8988T (cell line): ENCODE results near the gene TPRG1.
"Not testable (repeated sequence)": the region's sequence is repeated elsewhere in the genome, so short reads cannot be mapped to it uniquely, and the experiment has no call there.

Experiments used
- DNase-seq: peaks from one replicate; pipeline ENCODE4 v3.0.0; 2011

TPRG1 gene

DNA sequence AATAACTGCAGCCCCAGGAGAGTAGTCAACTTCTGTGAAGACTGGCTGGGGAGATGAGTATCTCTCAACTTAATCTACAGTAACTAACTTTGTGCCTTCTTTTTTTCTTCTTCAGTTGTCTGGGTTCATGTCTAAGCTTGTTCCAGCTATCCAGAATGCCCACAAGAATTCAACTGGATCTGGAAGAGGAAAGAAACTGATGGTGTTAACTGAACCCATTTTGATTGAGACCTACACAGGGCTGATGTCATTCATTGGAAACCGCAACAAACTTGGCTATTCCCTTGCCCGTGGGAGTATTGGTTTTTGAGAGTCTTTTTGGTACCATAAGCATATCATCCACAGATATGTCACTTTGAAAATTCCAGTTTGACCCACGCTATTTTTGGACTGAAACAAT is 148.7 kb downstream of the TPRG1 start:
- DNase-seq: no peak

DNA sequence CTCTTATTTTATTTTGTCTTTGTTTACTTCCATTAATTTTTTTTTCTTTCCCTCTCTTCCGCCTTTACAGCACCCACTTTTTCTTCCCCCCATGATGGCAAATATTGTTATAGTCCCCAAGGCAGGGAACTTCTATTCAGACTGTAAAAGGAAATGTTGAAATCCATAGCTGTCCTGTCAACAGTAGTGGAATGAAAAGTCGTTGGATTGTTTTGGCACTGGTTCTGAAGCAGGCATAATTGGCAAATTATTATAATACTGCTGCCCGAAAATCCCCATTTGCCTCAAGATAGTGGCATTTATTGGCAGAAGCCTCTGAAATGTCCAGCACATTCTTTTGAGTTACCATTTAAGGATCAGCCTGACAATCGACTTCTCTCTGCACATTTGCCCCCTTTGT is 150.6 kb downstream of the TPRG1 start:
- DNase-seq: no peak

DNA sequence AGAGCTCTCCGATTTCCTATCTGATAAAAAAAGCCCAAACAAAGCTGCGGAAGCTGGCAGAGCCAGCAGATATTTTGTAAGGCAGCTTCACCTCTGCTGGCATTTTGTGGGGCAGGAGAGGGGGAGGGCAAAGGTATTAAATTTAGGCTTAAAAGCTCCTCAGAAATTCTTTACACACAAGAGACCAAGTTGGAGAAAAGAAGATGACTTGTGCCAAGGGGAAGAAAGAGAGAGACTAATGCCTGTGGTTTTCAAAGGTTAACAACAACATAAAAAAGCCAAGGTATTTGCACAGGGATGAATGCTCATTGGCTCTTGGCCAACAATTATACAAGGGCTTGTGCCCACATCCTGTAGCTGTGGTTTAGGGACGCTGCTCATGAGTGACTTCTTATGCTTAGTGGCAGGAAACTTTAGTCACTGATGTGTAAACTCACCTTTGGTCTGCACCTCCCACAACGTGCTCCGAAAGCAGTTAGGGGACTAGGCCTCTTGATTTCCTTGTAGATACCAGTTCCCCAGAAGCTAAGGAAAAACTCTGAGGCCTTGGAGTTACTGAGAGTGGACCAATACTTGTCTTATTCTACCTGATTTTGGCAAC is 152.9 kb downstream of the TPRG1 start:
- no peak for DNase-seq

DNA sequence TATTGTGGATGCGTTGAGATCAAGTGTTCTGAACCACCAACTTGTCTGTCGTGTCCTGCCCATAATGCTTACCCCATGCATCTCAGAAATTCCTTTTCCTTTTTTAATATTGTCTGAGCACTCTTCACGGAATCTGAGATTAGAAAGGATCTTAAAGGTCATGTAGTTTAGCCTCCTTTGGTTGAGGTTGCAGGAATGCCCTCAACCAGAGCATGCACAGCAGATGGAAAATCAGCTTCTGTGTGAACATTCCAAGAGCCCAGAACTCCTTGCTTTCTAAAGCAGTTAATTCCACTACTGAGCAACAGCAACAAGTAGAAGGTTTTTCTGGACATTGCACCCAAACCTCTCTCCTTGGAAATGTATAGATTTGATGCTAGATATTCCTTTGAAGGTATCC is 153.7 kb downstream of the TPRG1 start:
- no peak for DNase-seq

DNA sequence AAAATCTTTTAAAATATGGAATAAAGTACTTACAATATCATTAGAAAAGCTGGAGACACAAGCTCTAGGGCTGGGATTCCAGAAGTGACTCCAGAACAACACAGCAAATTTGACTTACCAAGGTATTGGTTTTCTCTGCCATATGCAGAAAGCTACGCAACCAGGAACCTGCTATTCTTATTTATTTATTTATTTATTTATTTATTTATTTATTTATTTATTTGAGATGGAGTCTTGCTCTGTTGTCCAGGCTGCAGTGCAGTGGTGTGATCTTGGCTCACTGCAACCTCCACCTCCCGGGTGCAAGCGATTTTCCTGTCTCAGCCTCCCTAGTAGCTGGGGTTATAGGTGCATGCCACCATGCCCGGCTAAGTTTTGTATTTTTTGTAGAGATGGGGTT is 157.9 kb downstream of the TPRG1 start:
- DNase-seq: not testable (repeated sequence)

DNA sequence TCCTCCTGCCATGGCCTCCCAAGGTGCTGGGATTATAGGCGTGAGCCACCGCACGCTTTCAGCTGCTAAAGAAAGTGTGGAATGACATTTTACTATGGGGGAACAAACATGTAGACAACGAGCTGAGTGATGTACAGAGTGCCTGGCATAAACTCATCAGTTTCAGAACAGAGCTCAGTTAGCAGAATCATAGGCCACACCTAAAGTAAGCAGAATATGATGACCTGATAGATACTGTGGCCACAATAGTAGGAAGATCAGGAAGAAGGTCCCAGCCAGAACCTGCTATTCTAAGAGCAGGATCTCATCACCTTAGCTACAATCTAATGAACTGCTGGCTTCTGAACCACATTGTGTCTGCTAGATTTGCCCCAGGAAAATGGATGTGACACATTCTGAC is 158.3 kb downstream of the TPRG1 start:
- DNase-seq: no peak

DNA sequence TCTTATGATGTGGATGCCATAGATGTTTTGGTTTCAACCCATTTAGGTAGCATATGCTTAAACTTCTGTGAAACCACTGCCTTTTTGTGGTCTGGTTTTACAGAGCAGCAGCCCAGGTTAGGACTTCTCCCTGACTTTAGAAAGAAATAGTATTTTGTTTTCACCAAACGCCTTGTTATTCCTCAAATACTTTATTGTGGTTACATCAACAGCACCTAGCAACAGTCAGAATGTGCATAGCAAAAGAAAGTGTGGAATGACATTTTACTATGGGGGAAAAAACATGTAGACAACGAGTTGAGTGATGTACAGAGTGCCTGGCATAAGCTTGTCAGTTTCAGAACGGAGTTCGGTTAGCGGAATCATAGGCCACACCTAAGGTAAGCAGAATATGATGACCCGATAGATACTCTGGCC is 159.2 kb downstream of the TPRG1 start:
- DNase-seq: no peak

DNA sequence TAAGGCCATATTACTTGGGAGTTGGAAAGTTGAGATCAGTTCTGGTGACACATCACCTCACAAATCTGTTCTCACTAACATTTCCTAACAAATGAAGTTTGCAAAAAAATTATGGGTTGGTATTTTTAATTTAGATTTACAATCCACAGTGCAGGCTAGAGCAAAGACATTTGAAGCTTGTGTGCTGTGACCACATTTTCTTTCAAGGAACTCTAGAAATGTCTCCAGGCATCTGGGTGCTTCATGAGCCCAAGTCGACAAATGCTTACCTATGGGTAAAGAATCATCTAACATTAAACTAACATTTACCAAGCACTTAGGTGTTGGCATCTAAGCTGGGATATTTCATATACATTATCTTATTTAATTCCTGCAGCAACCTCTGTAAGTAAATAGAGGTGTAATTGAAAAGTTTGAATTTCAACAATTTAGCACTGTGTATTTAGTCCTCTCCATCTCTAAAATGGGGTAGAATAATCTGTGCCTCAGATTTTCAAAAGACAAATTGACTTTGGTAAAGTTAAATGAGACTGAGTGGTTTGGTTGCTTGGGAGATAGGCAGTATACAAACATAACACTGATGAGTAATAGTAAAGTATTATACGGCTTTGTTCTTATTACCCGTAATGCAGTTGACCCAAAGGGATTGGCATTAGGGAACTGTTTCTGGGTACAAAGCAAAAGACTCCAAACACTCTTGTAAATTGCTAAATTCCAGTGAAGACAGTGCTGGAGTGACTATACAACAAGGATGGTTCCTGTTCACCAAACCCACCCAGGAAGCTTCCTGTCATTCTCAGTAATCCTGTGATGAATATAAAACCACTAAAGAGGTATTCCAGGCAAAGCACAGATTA is 162.5 kb downstream of the TPRG1 start:
- no peak for DNase-seq

DNA sequence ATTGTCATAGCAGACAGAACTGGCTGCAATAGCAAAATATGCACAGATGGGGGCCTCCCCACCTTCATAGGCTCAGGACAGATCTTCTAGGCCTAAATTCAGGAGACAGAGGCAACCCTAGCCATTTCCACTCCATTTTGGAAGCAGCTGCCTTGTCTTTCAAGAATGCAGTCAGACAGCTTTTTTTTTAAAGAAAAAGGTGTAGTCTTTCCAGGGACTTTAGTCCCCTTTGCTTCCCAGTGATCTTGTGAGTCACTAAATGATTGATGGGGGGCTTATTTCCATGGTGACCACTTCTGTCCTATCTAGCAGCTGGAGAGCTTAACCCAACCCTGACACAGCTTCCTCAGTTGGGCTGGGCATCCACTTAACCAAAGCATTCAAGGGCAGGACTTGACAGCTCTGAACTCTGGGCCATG is 165.9 kb downstream of the TPRG1 start:
- no peak for DNase-seq

DNA sequence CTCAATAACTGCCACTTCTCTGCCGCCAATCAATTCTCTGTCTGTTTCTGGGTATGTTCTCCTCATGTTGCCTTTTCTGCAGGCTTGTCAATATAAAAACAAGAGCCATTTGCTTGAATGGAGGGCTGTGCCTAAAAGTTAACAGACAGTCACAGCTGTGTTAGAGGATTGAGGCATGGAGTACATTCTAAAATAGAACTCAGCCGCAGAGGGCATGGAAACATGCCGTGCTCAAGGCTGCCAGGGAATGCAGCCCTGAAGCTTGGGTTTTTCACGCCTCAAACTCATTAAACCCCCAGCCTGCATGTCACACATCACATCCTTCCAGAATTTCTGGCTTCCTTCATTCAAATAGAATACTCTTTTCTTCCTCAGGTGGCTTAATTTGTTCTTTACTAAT is 166.6 kb downstream of the TPRG1 start:
- DNase-seq: no peak

DNA sequence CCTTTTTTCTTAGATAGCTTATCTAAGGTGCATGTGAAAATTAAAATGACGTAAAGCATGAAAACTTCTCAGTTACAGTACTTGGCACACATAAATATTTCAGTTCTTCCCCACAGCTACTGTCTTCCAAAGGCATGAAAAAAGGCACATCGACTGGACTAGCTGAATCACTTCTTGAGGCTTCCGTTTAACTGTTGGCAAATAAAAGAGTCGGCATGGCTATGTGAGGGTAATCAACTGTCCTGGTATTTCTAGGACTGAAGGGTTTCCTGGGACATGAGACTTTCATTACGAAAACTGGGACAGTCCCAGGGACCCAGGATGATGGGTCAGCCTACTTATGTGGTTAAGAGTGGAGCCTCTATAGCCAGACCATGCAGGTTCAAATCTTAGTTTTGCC is 168.2 kb downstream of the TPRG1 start:
- DNase-seq: no peak

DNA sequence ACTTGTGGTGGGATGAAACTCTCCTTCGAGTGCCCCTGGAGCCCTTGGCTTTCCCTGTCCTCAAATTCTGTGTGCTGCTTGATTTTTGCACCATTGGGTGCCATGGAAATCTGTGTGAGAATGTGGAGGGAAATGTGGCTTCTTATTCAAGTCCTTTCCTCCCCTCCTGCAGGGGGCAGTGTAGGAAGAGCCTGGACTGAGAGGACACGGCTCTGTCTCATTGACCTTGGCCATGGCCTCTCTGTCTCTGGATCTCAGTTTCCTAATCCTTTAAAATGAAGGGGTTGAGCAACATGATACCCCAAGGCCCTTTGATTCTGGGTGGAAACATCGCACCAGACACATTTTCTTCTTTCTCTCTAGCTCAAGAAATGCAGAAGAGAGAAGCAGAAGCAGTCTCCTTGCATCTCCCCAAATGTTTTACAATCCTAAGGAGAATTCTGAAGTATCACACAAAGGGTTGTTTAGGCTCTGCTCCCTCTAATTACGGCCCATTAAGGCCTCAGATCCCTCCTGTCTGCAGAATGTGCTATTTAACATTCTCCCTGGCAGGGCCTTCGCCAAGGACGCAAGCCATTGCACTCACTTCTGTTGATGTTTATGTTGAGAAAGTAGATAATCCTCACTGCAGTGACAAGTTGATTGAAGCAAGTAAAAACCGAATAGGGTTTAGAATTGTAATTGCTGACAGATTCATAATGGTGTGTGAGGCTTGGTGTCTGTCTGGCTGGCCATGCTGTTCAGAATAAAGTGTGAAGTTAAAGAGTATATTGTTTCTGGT is 169.1 kb downstream of the TPRG1 start:
- DNase-seq: no peak

DNA sequence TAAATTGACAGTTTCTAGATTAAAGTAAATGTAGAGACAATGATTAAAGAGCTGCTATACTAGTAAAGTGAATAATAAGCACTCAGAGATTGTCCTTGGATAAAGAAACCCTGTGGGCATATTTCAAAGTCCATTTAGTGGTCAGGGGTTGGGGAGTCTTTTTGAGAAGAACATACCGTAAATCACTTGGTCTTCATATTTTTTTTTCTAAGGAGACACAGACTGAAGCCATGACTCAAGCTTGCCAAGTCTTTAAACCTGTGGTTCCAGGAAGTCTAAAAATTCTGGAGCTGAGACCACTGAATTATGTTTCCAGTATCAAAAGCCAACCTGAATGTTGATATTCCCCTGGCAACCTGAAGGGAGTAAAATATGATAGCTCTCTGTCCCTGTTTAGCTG is 171.0 kb downstream of the TPRG1 start:
- no peak for DNase-seq

DNA sequence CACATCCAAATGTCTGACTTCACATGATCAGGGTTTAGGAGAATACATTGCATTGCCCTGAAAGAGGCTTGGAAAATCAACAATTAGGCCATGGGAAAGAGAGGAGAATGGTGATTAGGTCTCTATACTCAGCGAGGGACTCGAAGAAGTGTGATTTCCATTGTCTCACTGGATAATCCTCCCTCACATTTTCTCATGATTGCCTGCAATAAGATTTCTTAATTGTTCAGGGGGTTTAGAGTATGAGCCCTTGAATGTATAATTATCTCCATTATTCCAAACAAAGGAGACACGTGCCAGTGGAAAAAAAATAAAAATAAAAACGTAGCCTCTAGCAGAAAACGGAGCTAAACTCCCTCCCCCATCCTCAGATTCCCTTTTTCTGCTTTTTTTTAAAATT is 173.2 kb downstream of the TPRG1 start:
- no peak for DNase-seq

DNA sequence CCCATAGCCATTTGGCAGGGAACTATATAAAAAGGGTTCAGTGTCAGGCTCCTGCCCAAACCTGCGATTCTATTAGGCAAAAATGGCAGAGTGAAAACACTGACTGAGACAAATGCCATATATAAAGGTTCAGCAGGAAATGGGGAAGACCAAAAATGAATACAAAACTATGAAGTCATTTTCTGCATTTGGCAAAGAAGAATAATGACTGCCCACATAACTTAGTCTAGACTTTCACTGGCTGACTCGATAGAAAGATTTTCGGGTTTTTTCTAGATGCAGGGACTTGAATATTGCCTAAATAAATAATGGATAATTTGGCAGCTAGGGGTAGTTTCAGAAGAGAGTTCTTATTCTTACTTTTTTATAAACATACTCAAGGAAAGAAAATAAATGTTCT is 178.0 kb downstream of the TPRG1 start:
- no peak for DNase-seq

DNA sequence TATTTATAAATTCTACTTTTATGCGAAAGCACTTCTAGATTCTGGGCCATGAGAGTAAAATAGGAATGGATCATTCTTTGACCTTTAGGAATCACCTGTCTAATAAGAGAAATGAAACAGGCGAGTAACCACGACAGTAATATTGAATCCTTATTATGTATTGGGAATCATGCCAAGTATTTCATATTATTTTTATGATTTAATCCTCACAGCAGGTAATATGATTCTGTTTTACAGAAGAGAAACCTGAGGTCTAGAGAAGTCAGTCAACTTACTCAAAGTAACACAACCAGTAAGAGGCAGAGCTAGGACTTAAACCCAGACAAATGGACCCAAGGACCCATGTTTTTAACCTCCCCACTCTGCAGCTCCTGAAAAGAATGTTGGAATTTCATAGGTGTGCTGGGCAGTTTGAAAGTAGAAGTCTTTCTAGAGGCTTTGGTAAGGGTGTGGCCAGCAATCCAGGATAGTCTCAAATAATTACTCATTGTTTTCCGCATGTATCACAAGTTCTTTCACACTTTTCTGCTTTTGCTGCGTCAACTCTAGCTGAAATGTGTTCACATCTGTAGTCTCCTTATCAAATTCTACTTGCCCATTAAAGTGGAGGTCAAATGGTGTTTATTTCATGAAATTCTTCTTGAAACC is 181.7 kb downstream of the TPRG1 start:
- no peak for DNase-seq

DNA sequence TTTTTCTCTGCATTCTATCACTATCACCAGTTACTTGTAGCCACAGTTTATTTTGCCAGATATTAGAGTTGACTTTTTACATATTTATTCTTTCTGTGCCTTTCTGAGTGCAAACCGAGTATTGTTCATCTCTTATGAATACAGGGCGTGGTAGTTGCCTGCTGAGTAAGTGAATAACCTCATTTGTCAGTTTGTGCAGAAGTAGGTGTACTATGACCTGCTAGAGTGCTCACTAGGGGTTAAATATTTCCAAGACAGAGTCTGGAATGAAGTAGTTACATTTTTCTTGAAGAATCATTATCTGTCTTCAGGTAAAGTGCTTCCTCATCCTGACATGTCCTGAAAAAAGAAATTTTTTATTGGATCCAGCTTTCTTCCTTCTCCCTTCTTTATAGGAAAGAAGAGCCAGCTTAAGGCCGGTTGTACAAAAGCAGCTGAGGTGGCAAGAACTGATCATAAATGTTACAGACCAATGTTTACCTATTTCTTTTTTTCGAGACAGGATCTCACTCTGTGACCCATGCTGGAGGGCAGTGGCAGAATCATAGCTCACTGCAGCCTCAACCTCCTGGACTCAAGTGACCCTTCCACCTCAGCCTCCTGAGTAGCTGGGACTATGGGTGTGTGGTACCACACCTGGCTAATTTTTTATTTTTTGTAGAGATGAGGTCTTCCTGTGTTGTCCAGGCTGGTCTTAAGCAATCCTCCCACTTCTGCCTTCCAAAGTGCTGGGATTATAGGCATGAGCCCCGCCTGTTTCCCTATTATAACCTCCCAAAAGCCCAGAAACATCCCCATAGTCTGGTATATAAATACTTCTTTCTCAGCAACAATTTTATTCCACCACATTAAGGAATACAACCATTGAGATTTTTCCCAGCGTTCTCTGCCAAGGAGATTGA is 182.5 kb downstream of the TPRG1 start:
- no peak for DNase-seq

DNA sequence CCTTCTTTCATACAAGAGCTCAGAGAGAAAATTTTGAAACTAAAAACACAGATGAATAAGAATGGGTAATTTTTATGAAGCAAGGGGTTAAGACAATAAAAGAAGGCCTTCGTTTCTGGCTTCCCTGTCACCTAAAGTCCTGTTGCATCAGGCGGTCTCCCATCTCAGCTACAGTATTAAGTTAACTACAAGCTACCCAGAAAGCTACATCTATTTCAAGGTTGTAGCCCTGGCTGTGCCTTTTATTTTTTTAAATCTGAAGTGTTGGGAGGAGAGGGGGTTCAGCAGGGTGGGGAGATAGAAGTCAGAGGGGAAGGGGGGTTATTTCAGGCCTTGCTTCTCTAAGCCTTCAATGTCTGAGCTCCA is 183.3 kb downstream of the TPRG1 start:
- no peak for DNase-seq

DNA sequence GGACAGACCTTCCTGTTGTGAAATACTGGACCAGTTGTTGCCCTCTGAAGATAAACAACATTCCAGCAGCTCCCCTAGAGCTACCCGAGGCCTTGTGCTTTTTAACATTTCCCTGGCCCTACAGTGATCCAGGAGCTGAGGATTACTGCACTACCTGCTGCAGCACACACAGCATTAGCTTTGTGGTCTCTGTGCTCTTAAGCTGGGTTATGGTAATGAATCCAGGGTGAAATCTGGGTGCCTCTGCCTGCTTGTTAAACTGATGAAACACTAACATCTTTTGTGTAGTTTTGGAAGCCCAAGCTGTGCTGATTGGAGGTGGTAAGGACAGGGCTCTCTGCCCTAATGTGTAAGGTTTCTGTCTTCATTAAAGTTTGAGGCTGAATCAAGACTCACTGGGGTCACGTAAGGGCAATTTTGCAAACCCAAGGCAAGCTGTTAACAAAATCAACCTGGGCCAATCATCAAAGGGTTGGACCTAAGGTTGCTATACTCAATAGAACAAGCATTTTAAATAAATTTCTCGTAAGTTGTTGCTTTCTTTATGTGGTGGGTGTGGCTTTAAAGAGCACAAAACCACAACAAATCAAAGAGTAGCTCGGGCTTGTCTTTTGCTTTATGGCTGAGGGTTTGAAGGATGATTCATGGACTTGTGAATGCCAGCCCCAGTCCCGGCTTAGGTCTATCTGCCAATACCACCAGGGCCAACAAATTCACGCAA is 183.9 kb downstream of the TPRG1 start:
- DNase-seq: no peak

DNA sequence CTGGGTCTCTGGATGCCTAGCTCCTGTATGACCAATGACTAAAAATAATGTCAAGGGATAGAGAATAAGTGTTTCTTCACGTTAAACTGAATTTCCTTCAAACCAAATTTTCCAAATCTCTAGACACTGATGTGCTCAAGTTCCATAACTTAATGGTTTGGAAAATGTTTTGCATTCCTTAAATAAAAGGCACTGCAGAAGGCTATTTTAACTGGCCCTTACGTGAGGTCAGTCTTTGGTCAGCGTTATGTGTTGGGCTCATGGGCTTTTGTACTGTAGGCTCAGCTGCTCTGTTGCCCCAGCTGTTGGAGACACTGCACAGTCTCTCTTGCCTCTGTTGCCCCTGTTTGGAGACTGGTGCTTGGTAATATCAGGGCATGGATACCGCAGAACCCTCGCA is 188.5 kb downstream of the TPRG1 start:
- no peak for DNase-seq

DNA sequence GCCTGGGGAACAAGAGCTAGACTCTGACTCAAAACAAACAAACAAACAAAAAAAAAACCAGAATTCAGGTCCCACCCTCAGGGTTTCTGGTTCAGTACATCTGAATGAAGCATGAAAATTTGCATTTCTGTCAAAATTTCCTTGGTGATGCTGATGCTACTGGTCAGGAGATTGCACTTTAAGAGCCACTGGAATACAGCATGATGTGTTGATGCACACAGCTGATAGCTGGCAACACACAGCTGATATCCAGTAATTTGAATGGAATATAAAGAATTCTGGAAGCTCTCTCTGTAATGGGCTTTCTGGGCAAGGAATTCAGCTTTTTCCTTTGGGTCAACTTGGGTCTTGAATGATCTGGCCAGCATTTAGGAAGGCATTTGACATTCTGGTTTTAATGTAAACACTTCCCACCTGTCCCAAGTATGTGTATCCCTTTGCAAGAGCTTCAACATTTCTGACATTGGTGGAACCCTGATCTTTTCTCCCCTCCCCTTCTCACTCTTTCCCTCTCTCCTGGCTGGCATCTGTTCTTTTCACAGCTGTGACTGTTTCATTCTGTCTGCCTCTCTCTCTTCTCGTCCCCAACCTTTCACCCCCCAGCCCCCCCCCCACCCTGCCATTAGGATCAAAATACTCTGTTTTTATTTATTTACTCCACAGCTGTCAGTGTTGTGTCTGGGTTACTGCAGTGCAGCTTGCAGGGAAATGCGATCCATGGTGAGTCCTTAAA is 189.5 kb downstream of the TPRG1 start:
- DNase-seq: no peak
